ENCODE measurements around the gene RPL34.
"Not testable (repeated sequence)": the region's sequence is repeated elsewhere in the genome, so short reads cannot be mapped to it uniquely, and the experiment has no call there.

DNA sequence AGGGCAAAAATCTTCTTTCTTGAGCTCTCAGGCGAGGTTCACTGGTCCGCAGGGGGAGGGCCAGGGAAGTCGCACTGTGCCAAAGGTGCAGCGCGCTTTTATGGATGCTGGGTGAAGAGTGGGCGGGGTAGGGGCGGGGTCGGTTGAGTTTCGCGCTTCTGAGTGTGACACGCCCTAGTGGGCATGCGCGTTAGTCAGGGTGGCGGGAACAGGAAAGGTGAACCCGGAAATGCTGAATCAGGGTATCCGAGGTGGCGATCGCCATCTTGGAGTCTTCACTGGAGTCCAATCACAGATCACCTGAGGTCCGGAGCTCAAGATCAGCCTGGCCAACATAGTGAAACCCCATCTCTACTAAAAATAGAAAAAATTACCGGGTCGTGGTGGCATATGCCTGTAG lies 26.1 kb upstream of the RPL34 start:
- TF ChIP-seq RXRA (IDR thresholded peaks at IDR 0.05; ENCODE audit: borderline replicate concordance, low read depth); CHD2 (IDR thresholded peaks at IDR 0.05; ENCODE audit: low read length, partially characterized antibody); TAF1 (IDR thresholded peaks at IDR 0.05; ENCODE audit: borderline replicate concordance, low read depth, low read length); FOXM1 (IDR thresholded peaks at IDR 0.05; ENCODE audit: low read depth); POLR2AphosphoS5 (IDR thresholded peaks at IDR 0.05; ENCODE audit: low read depth, low read length); RAD21 (IDR thresholded peaks at IDR 0.05; ENCODE audit: low read length); FOSL2 (IDR thresholded peaks at IDR 0.05; ENCODE audit: borderline replicate concordance, low read depth); SIN3A (IDR thresholded peaks at IDR 0.05; ENCODE audit: borderline replicate concordance, low read depth, low read length); GABPA (IDR thresholded peaks at IDR 0.05; ENCODE audit: low read depth): not testable (repeated sequence)
- TF ChIP-seq, protein P1, sequence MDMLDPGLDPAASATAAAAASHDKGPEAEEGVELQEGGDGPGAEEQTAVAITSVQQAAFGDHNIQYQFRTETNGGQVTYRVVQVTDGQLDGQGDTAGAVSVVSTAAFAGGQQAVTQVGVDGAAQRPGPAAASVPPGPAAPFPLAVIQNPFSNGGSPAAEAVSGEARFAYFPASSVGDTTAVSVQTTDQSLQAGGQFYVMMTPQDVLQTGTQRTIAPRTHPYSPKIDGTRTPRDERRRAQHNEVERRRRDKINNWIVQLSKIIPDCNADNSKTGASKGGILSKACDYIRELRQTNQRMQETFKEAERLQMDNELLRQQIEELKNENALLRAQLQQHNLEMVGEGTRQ (IDR thresholded peaks at IDR 0.05; ENCODE audit: borderline replicate concordance, low read depth, low read length), result not testable (repeated sequence)
- TF ChIP-seq, protein P2, sequence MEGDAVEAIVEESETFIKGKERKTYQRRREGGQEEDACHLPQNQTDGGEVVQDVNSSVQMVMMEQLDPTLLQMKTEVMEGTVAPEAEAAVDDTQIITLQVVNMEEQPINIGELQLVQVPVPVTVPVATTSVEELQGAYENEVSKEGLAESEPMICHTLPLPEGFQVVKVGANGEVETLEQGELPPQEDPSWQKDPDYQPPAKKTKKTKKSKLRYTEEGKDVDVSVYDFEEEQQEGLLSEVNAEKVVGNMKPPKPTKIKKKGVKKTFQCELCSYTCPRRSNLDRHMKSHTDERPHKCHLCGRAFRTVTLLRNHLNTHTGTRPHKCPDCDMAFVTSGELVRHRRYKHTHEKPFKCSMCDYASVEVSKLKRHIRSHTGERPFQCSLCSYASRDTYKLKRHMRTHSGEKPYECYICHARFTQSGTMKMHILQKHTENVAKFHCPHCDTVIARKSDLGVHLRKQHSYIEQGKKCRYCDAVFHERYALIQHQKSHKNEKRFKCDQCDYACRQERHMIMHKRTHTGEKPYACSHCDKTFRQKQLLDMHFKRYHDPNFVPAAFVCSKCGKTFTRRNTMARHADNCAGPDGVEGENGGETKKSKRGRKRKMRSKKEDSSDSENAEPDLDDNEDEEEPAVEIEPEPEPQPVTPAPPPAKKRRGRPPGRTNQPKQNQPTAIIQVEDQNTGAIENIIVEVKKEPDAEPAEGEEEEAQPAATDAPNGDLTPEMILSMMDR (IDR thresholded peaks at IDR 0.05), result not testable (repeated sequence)
- TF ChIP-seq, protein P3, sequence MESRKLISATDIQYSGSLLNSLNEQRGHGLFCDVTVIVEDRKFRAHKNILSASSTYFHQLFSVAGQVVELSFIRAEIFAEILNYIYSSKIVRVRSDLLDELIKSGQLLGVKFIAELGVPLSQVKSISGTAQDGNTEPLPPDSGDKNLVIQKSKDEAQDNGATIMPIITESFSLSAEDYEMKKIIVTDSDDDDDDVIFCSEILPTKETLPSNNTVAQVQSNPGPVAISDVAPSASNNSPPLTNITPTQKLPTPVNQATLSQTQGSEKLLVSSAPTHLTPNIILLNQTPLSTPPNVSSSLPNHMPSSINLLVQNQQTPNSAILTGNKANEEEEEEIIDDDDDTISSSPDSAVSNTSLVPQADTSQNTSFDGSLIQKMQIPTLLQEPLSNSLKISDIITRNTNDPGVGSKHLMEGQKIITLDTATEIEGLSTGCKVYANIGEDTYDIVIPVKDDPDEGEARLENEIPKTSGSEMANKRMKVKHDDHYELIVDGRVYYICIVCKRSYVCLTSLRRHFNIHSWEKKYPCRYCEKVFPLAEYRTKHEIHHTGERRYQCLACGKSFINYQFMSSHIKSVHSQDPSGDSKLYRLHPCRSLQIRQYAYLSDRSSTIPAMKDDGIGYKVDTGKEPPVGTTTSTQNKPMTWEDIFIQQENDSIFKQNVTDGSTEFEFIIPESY (IDR thresholded peaks at IDR 0.05; ENCODE audit: borderline replicate concordance, low read depth), result not testable (repeated sequence)

Data from SK-N-SH (cell line).